GM18909 (cell line): ENCODE results near the gene HCST.
"Not testable (repeated sequence)": the region's sequence is repeated elsewhere in the genome, so short reads cannot be mapped to it uniquely, and the experiment has no call there.

Experiments
- ATAC-seq: cut with Tn5 transposase; IDR thresholded peaks from one replicate; pipeline ENCODE4 v1.9.1; 2021; ENCODE audit warnings: mild to moderate bottlenecking; ENCODE audit not compliant: unreplicated experiment, poor library complexity

Gene HCST

DNA sequence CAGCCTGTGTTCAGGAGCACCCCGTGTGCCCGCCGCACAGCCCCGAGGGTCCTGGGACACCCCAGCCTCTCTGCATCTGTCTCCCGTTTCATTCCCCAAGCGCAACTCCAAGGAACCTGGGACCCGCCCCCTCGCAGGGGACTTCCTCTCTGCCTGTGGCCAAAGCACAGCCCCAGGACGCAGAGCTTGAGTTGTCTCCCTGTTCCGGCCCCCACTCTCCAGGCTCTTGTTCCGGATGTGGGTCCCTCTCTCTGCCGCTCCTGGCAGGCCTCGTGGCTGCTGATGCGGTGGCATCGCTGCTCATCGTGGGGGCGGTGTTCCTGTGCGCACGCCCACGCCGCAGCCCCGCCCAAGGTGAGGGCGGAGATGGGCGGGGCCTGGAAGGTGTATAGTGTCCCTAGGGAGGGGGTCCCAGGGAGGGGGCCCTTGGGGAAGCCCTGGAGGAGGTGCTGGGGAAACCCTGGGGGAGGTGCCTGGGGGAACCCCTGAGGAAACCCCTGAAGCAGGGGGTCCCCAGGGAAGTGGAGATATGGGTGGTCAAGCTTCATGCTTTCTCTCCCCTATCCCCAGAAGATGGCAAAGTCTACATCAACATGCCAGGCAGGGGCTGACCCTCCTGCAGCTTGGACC lies 1.3 kb downstream of the HCST start:
- ATAC-seq, result peak; percentile 52

DNA sequence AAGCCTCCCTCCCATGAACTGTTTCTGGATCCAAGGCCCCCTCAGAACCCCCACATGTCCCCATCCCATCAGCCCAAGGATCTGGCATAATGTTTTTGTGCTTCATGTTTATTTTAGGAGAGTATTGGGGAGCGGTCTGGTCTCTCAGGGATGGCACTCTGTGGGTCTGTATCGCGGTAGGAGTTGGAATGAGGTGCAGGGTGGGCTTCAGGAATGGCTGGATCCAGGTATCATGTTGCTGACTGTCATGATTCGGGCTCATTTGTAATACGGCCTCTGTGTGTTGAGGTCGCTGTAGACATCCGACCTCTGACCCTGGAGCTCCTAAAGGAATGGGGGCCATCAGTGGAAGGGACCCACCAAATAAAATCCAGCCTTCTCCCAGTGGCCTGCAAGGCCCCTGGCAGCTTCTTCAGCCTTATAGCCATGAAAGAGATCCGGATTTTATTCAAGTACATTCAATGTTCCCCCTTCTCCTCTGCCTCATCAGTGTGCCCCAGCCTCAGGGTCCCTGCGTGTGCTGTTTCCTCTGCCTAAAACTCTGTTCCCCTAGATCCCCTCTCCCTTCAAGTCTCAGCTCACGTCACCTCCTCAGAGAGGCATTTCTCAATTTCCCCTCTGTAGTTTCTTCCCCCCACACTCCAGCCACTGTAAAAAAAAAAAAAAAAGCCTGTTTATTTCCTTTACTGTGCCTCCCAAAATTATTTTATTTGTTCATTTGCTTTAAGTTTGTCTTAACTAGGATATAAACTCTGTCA lies 2.2 kb downstream of the HCST start:
- no peak for ATAC-seq

DNA sequence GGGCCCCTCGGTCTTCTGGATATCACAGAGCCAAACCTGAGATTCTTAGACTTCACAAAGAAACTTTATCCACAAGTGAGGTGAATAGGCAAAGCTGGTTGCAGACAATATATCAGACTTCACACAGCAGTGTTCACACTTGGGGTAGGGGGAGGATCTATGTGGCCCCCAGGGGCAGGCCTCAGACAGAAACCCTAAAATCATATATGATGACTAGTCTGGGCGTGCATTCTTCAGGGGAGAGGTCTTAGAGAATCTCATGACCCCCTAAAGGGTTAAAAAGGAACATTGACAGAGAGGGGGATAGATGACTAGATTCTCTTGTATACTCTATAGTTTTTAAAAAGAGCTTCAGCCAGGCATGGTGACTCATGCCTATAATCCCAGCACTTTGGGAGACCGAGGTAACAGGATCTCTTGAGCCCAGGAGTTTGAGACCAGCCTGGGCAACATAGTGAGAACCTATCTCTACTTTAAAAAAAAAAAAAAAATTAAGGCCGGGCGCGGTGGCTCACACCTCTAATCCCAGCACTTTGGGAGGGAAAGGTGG lies 2.9 kb downstream of the HCST start:
- no peak for ATAC-seq

DNA sequence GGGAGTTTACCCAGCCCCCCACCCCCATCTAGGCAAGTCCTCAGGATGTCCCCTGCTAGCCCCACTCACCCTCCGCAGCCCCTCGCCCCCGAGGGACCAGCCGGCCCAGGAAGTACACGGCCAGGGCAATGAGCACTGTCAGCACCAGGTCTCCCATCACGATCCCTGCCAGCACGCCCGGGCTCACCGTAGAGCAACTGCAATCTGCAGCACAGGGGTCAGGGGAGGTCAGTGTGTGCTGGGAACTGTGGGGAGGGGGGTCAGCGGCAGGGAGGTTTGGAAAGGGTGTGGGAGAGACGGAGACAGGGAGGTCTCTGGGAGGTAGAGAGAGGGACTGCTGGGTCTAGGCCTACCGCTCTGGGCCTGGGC lies 5.0 kb downstream of the HCST start:
- no peak for ATAC-seq

DNA sequence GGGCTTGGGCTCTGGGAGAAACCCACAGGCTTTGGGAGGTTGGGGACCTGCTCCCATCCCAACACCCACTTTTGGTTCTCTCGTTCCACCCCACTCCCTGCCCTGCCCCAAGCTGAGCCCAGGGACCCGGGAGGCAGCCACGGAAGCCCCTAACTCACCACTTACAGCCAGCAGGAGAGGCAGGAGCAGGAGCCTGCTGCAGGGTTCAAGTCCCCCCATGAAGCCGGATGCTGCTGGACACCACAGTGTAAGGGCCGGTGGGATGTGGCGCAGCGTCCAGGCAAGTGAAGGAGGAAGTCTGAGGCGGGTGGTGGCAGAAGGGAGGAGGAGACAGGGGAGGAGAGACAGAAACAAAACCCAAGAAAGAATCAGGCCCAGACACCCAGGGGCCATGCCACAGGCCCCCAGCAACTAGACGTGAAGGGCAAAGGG lies 5.7 kb downstream of the HCST start, which contains the start of gene TYROBP:
TYROBP (minus strand) TSS at position 286 of the 432 bp plus-strand sequence; CDS start at position 219, 67 bp downstream.
- no peak for ATAC-seq

DNA sequence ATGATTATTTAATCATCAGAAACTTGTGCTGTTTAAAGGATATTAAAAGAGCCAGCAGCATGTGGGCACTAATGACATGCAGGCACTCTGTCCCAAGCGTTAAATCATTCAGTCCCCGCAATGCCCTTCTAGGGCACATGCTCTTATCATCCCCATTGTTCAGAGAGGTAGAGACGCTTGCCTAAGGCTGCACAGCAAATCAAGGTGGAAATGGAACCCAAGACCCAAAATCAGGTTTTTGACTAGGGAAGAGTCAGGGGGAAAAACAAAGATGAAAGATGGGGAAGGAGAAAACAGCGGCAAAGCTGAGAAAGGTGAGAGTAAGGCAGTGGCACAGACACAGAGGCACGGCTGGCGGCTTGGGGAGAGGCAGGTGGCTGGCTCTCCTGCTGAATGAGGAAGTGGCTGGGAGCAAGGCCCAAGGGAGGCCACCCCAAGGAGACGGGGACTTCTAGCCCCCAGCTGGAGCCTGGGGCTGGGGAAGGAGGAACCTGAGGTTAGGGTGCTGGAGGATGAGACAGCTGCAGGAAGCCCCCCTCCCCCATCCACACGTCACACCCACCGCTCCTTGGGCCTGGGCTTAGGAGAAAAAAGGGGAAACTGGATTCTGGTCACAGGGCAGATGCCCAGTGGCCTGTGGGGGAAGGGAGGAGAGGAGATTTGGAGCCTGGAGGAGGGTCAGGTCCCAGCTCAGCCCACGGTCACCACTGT lies 6.8 kb downstream of the HCST start:
- ATAC-seq, result no peak

DNA sequence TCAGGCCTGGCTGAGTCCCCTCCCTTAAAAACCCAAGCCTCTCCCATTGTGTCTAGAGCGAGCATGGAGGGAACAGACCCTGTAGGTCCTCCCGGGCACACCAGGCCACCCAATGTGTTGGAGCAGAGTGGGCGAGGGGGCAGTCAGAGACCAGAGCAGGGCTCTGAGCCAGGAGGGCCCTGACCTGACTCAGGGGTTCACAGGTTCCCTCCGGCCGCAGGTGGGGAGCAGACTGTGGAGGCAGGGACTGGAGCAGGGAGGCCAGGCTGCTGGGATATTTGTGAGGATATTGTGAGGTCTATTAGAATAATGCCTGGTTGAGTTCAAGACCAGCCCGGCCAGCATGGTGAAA lies 7.3 kb downstream of the HCST start:
- ATAC-seq, result no peak

DNA sequence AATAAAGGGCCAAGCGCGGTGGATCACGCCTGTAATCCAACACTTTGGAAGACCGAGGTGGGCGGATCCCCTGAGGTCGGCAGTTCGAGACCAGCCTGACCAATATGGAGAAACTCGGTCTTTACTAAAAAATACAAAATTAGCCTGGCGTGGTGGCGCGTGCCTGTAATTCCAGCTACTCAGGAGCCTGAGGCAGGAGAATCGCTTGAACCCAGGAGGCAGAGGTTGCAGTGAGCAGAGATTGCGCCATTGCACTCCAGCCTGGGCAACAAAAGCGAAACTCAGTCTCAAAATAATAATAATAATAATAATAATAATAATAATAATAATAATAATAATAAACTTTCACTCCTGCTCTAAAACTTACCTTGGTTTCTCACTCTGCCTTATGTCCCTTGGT lies 8.0 kb downstream of the HCST start:
- ATAC-seq, result not testable (repeated sequence)

DNA sequence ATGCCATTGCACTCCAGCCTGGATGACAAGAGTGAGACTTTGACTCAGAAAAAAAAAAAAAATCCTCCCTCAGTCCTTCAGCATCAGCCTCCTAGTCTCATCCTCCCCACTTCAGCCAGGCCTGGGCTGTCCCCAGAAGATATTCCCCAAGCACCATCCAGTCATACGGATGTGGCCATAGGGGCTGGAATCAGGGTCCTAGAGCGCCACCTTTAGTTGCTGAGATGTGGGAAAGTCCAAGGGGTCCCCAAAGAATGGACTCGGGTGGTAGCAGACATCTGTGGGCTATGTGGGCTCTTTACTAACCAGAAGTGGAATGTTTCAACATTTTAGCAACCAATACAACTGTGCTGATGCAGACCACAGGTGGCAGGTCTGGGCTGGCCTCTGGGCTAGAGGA lies 8.8 kb downstream of the HCST start:
- ATAC-seq, result no peak

DNA sequence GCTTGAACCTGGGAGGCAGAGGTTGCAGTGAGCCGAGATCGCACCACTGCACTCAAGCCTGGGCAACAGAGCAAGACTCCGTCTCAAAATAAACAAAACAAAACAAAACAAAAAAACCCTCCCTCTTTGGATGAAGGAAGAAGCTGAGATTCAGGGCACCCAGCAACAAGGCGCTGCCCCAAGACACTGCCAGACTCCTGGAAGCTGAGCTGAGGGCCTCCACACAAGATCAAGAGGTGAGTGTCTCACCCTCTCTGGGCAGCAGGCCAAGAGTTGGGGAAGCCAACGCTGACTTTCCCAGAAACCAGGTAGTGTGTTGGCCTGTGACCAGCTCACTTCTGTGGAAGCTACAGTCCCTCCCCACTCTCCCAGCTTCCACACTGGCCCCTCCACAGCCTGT lies 9.5 kb downstream of the HCST start:
- ATAC-seq, result no peak

DNA sequence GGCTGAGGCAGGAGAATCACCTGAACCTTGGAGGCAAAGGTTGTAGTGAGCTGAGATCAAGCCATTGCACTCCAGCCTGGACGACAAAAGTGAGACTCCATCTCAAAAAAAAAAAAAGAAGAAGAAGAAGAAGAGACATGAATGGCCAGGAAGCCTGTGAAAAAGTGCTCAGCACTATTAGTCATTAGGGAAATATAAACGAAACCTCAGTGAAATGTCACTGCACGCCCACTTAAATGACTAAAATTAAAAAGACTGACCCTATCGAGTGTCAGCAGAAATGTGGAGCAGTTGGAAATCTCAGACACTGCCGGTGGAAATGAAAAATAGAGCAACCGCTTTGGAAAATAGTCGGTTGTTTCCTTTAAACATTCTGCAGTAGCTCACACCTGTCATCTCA lies 11.3 kb downstream of the HCST start:
- no peak for ATAC-seq

DNA sequence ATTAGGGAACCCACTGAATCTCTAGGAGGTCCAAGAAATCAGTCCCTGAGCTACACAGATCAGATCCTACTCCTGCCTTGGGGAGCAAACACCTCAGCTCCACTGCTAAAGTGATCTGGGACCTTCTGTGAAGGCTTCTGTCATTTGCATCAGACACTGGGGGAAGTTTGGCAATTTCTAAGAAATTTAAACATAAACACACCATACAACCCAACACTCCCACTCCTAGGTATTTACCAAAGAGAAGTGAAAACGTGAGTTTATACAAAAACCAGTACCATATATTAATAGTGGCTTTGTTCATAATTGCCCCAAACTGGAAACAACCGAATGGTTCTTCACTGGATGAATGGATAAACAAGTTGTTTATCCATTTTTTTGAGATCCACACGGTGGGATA lies 13.1 kb downstream of the HCST start:
- no peak for ATAC-seq

DNA sequence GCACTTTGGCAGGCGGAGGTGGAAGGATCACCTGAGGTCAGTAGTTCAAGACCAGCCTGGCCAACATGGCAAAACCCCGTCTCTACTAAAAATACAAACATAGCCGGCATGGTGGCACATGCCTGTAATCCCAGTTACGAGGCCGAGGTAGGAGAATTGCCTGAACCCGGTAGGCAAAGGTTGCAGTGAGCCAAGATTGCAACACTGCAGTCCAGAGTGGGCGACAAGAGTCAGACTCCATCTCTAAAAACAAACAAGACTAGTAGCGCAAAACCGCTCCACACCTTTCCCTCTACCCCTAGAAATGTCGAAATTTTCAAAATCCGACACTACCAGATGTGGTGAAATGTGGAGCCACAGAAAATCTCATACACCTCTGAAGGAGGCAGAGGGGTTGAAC lies 17.0 kb downstream of the HCST start:
- no peak for ATAC-seq

DNA sequence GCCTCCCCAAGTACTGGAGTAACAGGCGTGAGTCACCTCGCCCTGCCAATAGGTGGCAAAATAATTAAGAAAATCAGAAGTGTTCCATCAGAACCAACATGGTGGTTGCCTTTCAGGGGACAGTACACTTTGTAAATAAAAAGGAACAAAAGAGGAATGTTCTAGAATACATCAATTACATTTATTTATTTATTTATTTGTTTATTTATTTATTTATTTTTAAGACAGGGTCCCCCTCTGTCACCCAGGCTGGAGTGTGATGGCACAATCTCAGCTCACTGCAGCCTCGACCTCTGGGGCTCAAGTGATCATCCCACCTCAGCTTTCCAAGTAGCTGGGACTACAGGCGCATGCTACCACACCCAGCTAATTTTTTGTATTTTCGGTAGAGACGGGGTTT lies 18.7 kb downstream of the HCST start:
- no peak for ATAC-seq

DNA sequence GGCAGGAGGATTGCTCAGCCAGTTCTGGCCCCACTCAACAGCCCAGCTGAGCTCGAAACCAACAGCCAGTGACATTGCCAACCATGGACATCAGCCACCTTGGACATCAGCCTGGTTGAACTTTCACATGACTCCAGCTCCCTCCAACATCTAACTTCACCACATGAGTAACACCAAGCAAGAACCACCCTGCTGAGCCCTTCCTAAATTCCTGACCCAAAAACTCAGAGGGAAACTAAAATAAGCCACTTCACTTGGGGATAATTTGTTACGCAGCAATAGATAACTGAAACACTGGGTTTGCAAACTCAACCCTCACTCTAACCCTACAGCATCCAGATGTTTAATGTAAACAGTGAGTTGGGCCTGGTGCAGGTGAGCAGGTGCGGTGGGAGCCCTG lies 23.2 kb downstream of the HCST start:
- ATAC-seq, result no peak

DNA sequence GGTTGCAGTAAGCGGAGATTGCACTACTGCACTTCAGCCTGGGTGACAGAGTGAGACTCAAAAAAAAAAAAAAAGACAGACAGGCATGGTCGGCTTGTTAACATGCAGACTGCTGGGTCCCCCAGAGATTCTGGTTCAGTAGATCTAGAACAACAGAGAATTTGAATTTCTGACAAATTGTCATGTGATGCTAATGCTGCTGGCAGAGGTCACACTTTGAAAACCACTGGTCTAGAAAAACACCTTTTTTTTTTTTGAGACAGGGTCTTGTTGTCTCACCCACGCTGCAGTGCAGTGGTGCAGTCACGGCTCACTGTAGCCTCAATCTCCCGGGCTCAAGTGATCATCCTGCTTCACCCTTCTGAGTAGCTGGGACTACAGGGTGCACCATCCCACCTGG lies 26.2 kb downstream of the HCST start:
- no peak for ATAC-seq

DNA sequence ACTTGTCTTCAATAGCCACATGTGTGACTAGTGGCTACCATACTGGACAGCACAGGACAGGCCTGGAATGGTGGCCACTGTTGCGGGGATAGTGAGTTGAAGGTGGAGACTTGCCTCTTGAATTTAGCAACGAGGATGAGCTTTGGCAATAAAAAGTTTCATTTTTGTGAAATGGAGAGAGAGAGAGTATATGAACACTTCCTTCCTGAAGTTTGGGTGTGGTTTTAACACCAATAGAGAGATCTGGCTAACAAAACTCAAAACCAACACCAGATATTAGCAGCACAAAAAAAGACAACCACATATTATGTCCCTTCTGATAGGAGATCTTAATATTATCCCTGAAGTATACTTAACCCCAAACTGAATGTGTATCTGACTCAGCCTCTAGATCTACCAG lies 27.5 kb downstream of the HCST start:
- ATAC-seq, result no peak

DNA sequence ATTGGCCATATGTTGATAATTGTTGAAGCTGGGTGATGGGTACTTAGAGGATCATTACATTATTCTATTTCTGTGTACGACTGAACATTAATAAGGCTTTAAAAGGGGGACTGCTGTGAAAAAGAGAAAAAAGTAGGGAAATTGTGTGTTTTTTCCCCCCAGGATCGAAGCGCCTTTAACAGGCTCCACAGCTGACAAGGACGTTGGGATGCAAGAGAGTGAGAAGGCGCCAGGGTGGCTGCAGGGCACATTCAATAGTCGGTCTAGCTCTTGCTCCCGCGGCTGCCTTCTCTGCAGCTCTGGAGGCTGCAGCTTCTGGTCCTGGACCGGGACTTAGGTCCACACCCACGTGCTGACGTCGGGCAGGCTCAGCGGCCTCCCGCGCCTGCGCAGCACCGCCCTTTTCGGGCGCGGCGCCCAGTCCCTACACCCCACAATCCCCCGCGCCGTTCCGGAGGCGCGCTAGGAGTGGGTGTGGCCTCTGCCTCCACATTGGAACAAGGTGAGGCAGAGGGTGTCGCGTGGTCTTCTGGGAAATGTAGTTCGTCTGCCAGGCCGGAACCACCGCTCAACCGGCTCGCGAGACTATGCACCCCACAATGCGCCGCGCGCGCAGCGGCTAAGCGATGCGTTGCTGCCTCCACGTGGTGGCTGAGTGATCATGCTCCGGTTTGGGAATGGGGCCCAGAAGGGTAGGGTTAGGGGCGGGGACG lies 29.0 kb downstream of the HCST start:
- peak; percentile 95 for ATAC-seq

DNA sequence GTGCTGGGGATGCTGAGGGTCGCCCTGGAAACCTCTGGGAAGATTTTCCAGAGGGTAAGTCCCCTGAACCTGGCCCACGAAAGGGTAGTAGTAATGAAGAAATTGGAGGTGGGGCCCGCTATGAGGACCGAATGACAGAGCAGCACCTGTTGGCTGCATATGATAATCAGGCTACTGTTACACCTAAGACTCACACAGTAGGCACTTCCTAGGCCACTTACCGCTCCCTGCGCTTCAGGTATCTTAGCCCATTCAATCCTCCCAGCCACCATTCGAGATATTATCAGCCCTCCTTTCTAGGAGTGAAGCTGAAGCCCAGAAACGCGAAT lies 29.5 kb downstream of the HCST start:
- no peak for ATAC-seq

DNA sequence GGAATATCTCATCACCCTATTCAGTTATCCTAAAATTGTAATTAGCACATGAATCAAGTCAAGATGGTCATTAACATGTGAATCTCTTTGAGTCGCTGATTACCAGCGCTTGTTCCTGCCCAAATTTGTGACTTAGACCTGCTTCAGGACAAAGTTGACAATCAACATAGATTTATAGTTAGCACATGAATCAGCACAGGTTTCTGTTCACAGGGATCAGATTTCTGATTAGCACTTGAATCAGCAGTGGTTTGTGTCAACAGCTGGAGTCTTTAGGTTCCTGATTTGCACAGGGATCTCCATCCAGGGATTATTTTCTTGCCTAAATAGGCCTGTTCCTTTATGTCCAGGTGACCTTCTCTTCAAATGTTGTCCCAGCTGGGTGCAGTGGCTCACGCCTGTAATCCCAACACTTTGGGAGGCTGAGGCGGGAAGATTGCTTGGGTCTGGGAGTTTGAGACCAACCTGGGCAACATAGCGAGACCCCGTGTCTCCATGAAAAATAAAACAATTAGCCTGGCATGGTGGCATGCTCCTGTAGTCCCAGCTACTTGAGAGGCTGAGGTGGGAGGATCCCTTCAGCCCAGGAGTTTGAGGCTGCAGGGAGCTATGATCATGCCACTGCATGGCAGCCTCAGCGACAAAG lies 30.1 kb downstream of the HCST start:
- ATAC-seq, result no peak
